GM12878 (cell line): ENCODE results near the gene CCDC17. TPM values are rescaled to one million over a fixed set of nuclear protein-coding genes. Genes with fewer than 3 reads are reported as not detected.

Experiments used
- ATAC-seq: fragments of 200-7000 bp; cut with Tn5 transposase; 3 replicates; pipeline ENCODE4 v1.9.1; 2020; ENCODE audit warnings: mild to moderate bottlenecking, moderate library complexity
- BruUV-seq: library from RNA; stranded (reverse); fragments of 400-500 nt; replicated peaks from 2 replicates; lab custom pipeline; 2021; lab: Mats Ljungman, UMichigan
- CTCF ChIA-PET: fragments of 300-600 bp; sonication (Branson Sonifier 250); formaldehyde crosslinking; extraction: SDS; loops from one replicate; lab custom pipeline; 2021; ENCODE audit warnings: inconsistent platforms; lab: Yijun Ruan, JAX
- POLR2A ChIA-PET: fragments of 350-600 bp; formaldehyde crosslinking; extraction: SDS; loops from one replicate; lab custom pipeline; 2021; ENCODE audit warnings: inconsistent platforms; lab: Charles Lee
- RAD21 ChIA-PET: fragments of 300-600 bp; sonication (Branson Sonifier 250); formaldehyde crosslinking; loops from one replicate; lab custom pipeline; 2023; ENCODE audit warnings: antibody characterized with exemption; ENCODE audit not compliant: unreplicated experiment; lab: Charles Lee
- SMC1A ChIA-PET: fragments of 300-600 bp; sonication (Branson Sonifier 250); formaldehyde crosslinking; loops from one replicate; lab custom pipeline; 2023; ENCODE audit not compliant: unreplicated experiment, uncharacterized antibody; lab: Charles Lee
- DNase-seq: peaks from one replicate; pipeline ENCODE4 v3.0.0-alpha.2; 2011; ENCODE audit warnings: low read depth, low spot score
- FAIRE-seq: peaks from 3 replicates; lab custom pipeline; 2011; peaks lifted over from hg19 to GRCh38; lab: Jason Lieb, UNC
- H2AFZ ChIP-seq: 2 replicates; pipeline ENCODE4 v1.6.0; 2011; ENCODE audit warnings: low read depth, low read length, control low read depth; ENCODE audit not compliant: control insufficient read depth
- H3K27ac ChIP-seq: 2 replicates; pipeline ENCODE4 v1.5.1; 2011; ENCODE audit warnings: control low read depth; ENCODE audit not compliant: control insufficient read depth, insufficient read depth
- H3K27me3 ChIP-seq, 2 experiments: replicated peaks in 1 of 2; 2 replicates each; pipeline versions ENCODE4 v1.6.0 to v1.6.1; 2011; ENCODE audit warnings: low read length in 1 of 2; ENCODE audit not compliant: control insufficient read depth in 2 of 2, insufficient read depth in 2 of 2
- H3K36me3 ChIP-seq, 2 experiments: 2 replicates each; pipeline ENCODE4 v1.5.1; 2011; ENCODE audit warnings: low read length in 1 of 2; ENCODE audit not compliant: control insufficient read depth in 2 of 2, insufficient read depth in 2 of 2
- H3K4me1 ChIP-seq: 2 replicates; pipeline ENCODE4 v1.6.1; 2011; ENCODE audit warnings: mild to moderate bottlenecking, low read length, moderate library complexity, mixed read lengths; ENCODE audit not compliant: control insufficient read depth, insufficient read depth
- H3K4me2 ChIP-seq: 2 replicates; pipeline ENCODE4 v1.6.0; 2011; ENCODE audit warnings: control low read depth; ENCODE audit not compliant: control insufficient read depth, insufficient read depth
- H3K4me3 ChIP-seq: fragments of 200-600 bp; sonication (generic); 2 replicates; pipeline ENCODE4 v1.5.1; 2016
- H3K79me2 ChIP-seq: 2 replicates; pipeline ENCODE4 v1.6.0; 2011; ENCODE audit warnings: low read length; ENCODE audit not compliant: control insufficient read depth, insufficient read depth
- H3K9ac ChIP-seq: 2 replicates; pipeline ENCODE4 v1.8.0; 2011; ENCODE audit warnings: low read length, control low read depth, mixed read lengths; ENCODE audit not compliant: control insufficient read depth, insufficient read depth
- H3K9me3 ChIP-seq: replicated peaks from 3 replicates; pipeline ENCODE4 v1.5.1; 2011; ENCODE audit warnings: mild to moderate bottlenecking, low read length; ENCODE audit not compliant: control insufficient read depth, insufficient read depth
- H4K20me1 ChIP-seq: 2 replicates; pipeline ENCODE4 v1.6.0; 2011; ENCODE audit not compliant: control insufficient read depth, insufficient read depth
- BHLHE40 ChIP-seq, 2 experiments: fragments of 450-650 bp in 1 of 2; IDR thresholded peaks; 2 replicates each; pipeline ENCODE4 v1.6.1; 2011 to 2017; ENCODE audit warnings: low read depth in 2 of 2, borderline replicate concordance in 1 of 2, improper control_type of control experiment in 1 of 2, low read length in 1 of 2, mild to moderate bottlenecking in 1 of 2
- CHD4 ChIP-seq: fragments of 200-600 bp; sonication (generic); IDR thresholded peaks from 2 replicates; pipeline ENCODE4 v1.6.1; 2016; ENCODE audit warnings: mild to moderate bottlenecking
- E2F4 ChIP-seq: IDR thresholded peaks from 2 replicates; pipeline ENCODE4 v1.6.1; 2012; ENCODE audit warnings: low read depth, low read length, improper control_type of control experiment
- IKZF2 ChIP-seq, 2 experiments: fragments of 450-650 bp; IDR thresholded peaks; 2 replicates each; pipeline ENCODE4 v1.6.1; 2017; ENCODE audit warnings: mild to moderate bottlenecking in 2 of 2, moderate library complexity in 2 of 2
- NFIC ChIP-seq: IDR thresholded peaks from 2 replicates; pipeline ENCODE4 v1.6.1; 2012; ENCODE audit warnings: low read depth, mild to moderate bottlenecking, inconsistent platforms, low read length, moderate library complexity
- SPI1 ChIP-seq: IDR thresholded peaks from 2 replicates; pipeline ENCODE4 v1.6.1; 2011; ENCODE audit warnings: low read depth, mild to moderate bottlenecking, low read length, moderate library complexity, borderline replicate concordance; ENCODE audit not compliant: insufficient read depth
- TBL1XR1 ChIP-seq: IDR thresholded peaks from 2 replicates; pipeline ENCODE4 v1.6.1; 2012; ENCODE audit warnings: low read depth, low read length, improper control_type of control experiment
- ZNF622 ChIP-seq: fragments of 450-650 bp; IDR thresholded peaks from 2 replicates; pipeline ENCODE4 v1.6.1; 2017; ENCODE audit warnings: mild to moderate bottlenecking, inconsistent platforms
- WGBS: methylation state at CpG from one replicate; pipeline ENCODE4 v1.1.6; 2016; ENCODE audit warnings: low lambda C conversion rate; ENCODE audit not compliant: insufficient replicate concordance, insufficient coverage; ENCODE audit errors: missing lambda C conversion rate; 5-methylcytosine and 5-hydroxymethylcytosine counted together
- in situ Hi-C: fragments of 300-500 bp; cut with MboI; formaldehyde crosslinking; loops from 9 replicates; pipeline ENCODE4 v1.14.3; 2018; ENCODE audit warnings: mixed read lengths
- intact Hi-C: fragments of 100-400 bp; cut with micrococcal nuclease; formaldehyde crosslinking; loops from one replicate; pipeline ENCODE4 v1.14.2; 2022; ENCODE audit not compliant: unreplicated experiment
- polyA plus RNA-seq, 11 experiments: library from polyadenylated mRNA; depleted of rRNA in 4 of 11; unstranded in 6 of 11; stranded (reverse) in 5 of 11; fragments of >200 nt; fragmentation: Nextera tagmentation in 4 of 11; fragmentation: Illumina TruSeq in 1 of 11; extraction: Ambion mirVana in 4 of 11; extraction: Trizol in 1 of 11; gene quantifications; 1 replicate in 1 of 11; 2 replicates in 10 of 11; pipeline versions ENCODE4 v1.2.1 to v1.2.3, GENCODE V29; 2011 to 2016; ENCODE audit warnings: inconsistent platforms in 2 of 11, missing spikeins in 2 of 11, low read depth in 1 of 11
- total RNA-seq, 4 experiments: library from RNA; depleted of rRNA in 3 of 4; stranded (reverse); fragments of >200 nt in 3 of 4; fragmentation: Illumina TruSeq in 1 of 4; extraction: Trizol in 1 of 4; gene quantifications; 2 replicates each; pipeline versions ENCODE4 v1.2.1 to v1.2.3, GENCODE V29; 2013 to 2021

The CCDC17 gene
- total and polyA plus RNA-seq, 10 of the 15 experiments (the other 5 are each of a cell fraction or from before 2014, with no cell fraction given) = 0.15 to 1.9 (median 0.69) TPM

GRCh38 chr1:45666836-45667235, 43.0 kb upstream of the CCDC17 start:
- FAIRE-seq = no peak
- ChIA-PET RAD21 (no interaction called here), POLR2A (interaction anchor here (0.8 kb wide), 1 partner anchor 11 kb away, joined by 3 read pairs; no protein-coding TSS in a partner anchor), CTCF (no interaction called here), SMC1A (interaction anchor here (0.7 to 1.0 kb wide), 2 partner anchors 12 to 19 kb away, joined by 3 read pairs; partner anchors contain the start of gene GPBP1L1)
- Histone ChIP-seq H3K4me1 (no peaks in the 10 kb centered on the region), H3K9ac (no peak overlapping the region), H4K20me1 (peaks cover 5% of the 10 kb centered on the region), H3K4me3 (no peak overlapping the region), H2AFZ (no peak overlapping the region), H3K79me2 (peaks cover 73% of the 10 kb centered on the region), H3K9me3 (no peaks in the 10 kb centered on the region), H3K27me3 (no peaks in the 10 kb centered on the region), H3K27ac (no peak overlapping the region), H3K4me2 (no peak overlapping the region), H3K36me3 (no peaks in the 10 kb centered on the region; a peak in 3 of 4 replicates)
- TF ChIP-seq IKZF2 (IDR thresholded peaks at IDR 0.05) = no peak
- no peak for TF ChIP-seq NFIC
- no peak for TF ChIP-seq SPI1
- TF ChIP-seq E2F4 = no peak
- no peak for TF ChIP-seq TBL1XR1
- no peak for TF ChIP-seq ZNF622
- no peak for TF ChIP-seq BHLHE40 (IDR thresholded peaks at IDR 0.05; ENCODE audit: borderline replicate concordance in 1 of 2, low read depth in 2 of 2, low read length in 1 of 2)
- no peak for TF ChIP-seq CHD4
- TSS peak; percentile 8 for BruUV-seq
- no peak for ATAC-seq
- 100% methylated on average over 2 of the region's 2 CpGs for WGBS
- intact Hi-C loops = no loop called here
- DNase-seq = no peak
- in situ Hi-C loops = no loop called here
